Left cardiac atrium (tissue), 4 donors: Measurements from ENCODE around the gene HNF1A. TPM values are rescaled to one million over a fixed set of nuclear protein-coding genes. Genes with fewer than 3 reads are reported as not detected.

ENCODE experiments used
- ATAC-seq, 2 donors: fragments of 200-7000 bp; cut with Tn5 transposase; one replicate each; pipeline ENCODE4 v1.9.1; 2020; ENCODE audit warnings: mild to moderate bottlenecking in 2 of 2, moderate library complexity in 2 of 2
- DNase-seq: peaks from one replicate; pipeline ENCODE4 v3.0.0-alpha.2; 2020
- intact Hi-C, 2 donors: fragments of 100-400 bp; cut with DNase I; formaldehyde crosslinking; loops; one replicate each; pipeline versions ENCODE4 v1.14.1 to v1.15.1; 2022 to 2023
- total RNA-seq, 2 donors: library from RNA; stranded (reverse); fragmentation: NEBNext Ultra II Directional; extraction: Animal tissue kit (Norgen Biotek cat#: 25700); gene quantifications; one replicate each; pipeline ENCODE4 v1.2.1, GENCODE V29; 2021
- donor health status: DM: no; HTN: yes; CAD: no.
- donor health status: DM: no; HTN: yes; CAD: no; lungs with severe emphysema.
- donor health status: DM: yes; HTN: yes; CAD: no.
- donor health status: Dilated cardiomyopathy.

HNF1A gene
- total RNA-seq, 2 donors from 2014 or later, result not detected

DNA sequence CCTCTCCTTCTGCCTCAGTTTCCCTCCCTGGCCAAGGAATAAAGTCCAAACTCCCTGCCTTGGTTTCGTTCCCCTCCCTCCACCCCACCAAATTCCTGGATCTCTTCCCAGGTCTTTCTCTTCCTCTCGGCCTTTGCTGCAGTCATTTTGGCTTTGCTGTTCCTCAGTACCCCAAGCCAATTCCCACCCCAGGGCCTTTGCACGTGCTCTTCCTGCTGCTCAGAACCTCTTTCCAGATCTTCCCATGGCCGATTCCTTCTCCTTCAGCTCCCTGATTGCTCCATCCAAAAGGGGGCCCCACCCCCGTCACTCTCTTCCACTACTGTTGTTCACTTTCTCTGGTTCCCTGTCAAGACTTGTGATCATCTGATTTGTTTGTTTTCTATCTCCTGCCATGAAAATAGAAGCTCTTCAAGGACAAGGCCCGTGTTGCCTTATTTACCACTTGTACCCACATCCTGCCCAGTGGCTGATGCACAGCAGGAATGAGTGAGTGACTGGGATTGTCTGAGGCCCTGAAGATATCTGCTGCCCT lies 3.1 kb downstream of the HNF1A start:
- intact Hi-C loops, result no loop called here
- no peak for DNase-seq

DNA sequence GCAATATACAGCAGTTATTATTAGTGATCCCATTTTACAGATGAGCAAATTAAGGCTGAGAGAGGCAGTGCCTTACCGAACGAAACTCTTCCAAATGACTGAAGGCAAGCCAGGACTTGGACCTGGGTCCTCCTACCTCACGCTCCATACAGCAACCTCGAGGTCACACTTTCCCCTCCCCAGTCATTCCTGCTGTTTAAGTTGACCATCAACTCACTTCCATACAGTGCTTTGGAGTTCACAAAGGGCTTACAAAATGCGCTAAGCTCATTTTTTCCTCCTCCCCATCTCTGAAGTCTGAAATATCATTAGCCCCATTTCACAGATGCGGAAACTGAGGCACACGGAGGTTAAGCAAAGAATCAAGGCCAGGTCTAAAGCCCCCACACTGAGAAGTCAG lies 4.3 kb downstream of the HNF1A start:
- no peak for DNase-seq
- intact Hi-C loops, result no loop called here
- no peak for ATAC-seq

More for the DNA sequence above, 3.1 kb downstream of the HNF1A start:
- no peak for ATAC-seq

DNA sequence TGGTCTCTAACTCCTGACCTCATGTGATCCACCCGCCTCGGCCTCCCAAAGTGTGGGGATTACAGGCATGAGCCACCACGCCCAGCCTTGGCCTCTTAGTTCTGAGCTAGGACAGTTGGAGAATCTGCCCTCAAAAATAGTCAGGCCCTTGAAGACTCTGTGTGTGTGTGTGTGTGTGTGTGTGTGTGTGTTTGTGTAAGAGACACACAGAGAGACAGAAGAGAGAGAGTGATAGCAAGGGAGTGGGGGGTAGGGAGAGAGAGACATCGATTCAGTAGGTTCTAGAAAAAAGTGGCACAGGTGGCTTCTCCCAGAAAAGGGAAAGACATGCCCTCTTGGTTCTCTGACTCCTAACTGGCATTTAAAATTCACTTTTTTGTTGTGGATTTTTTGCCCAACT lies 5.4 kb downstream of the HNF1A start:
- intact Hi-C loops, result no loop called here
- DNase-seq (no peak), ATAC-seq (no peak)

DNA sequence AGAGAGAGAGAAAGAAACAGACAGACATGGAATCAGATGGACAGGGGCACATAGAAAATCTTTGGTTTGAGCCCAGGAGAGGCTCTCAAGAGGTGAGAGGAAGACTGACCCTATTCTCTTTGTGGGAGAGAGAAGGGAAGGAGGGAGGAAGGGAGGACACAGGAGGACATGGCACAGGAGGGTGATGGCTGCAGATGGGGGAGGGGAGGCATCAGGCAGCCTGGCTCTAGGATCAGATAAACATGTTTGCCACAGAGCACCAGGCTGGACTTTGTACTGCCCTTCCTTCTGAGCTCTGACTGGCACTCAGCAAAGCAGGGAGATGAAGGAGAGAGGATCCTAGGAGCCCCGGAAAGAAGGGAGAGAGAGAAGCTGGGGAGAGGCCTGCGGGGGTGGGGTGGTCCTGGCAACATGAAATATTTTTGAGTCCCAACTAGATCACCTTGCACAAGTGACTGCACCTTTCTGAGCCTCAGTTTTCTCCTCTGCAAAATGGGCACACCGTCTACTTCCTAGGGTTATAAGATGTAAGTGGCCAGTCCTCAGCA lies 6.1 kb downstream of the HNF1A start:
- ATAC-seq, result no peak
- DNase-seq, result no peak
- intact Hi-C loops, result no loop called here

DNA sequence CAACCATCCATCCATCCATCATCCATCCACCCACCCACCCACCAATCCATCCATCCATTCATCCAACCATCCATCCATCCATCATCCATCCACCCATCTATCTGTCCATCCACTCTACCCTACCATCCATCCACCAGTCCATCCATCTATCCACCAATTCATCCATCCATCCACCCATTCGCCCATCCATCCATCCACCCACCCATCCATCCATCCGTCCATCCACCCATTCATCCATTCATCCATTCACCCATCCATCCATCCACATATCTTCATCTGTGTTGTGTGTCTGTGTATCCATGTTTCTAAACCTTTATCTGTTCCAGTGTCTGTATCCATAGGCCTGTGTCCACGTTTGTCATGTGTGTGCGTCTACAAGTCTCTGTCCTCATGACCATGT lies 9.9 kb downstream of the HNF1A start:
- no peak for ATAC-seq
- intact Hi-C loops, result no loop called here
- DNase-seq, result no peak

DNA sequence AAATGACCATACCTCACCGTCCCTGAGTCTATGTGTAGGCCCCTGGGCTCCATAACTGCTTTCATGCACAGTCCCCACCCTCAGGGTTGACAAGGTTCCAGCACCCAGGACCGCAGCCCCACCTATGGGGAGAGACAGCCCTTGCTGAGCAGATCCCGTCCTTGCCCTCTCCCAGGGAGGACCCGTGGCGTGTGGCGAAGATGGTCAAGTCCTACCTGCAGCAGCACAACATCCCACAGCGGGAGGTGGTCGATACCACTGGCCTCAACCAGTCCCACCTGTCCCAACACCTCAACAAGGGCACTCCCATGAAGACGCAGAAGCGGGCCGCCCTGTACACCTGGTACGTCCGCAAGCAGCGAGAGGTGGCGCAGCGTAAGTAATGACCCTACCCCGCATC lies 10.3 kb downstream of the HNF1A start:
- ATAC-seq, result no peak
- DNase-seq, result no peak
- intact Hi-C loops, result no loop called here

DNA sequence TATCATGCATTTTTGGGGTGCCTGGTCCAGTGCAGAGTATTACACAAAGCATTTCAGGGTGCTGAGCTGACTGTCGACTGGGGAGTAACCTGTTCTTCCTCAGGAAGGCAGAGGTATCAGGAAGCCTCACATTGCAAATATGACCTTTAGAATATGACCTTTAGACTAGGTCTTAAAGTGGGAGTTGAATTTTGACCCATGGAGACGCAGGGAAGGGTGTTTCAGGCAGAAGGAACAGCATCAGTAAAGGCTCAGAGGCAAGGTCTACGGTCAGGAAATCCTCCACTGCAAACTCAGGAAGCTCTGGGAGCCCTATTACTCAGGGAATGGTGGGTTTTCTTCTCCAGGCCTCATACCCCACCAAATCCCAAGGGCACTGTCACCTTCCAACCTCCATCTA lies 11.3 kb downstream of the HNF1A start:
- DNase-seq (no peak), ATAC-seq (no peak)
- intact Hi-C loops, result no loop called here

DNA sequence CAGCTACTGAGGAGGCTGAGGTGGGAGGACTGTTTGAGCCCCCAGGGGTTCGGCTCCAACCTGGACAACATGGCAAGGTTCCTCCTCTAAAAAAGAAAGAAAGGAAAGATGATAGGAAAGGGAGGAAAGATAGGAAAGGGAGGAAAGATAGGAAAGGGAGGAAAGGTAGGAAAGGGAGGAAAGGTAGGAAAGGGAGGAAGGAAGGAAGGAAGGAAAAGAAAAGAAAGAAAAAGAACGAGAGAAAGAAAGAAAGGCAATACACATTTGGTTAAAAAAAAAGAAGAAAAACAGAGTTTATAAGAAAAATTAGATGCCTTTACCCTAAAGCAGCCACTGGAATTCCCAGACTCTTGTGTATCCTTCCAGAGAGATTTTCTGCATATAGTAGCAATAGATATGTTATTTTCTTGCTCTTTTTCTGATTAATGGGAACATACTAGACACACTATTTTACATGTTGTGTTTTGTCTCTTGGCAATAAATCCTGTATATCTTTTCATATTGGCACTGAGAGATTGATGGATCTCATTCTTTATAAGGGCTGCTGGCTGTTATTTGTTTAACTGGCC lies 12.2 kb downstream of the HNF1A start:
- no peak for ATAC-seq
- DNase-seq, result no peak
- intact Hi-C loops, result no loop called here

DNA sequence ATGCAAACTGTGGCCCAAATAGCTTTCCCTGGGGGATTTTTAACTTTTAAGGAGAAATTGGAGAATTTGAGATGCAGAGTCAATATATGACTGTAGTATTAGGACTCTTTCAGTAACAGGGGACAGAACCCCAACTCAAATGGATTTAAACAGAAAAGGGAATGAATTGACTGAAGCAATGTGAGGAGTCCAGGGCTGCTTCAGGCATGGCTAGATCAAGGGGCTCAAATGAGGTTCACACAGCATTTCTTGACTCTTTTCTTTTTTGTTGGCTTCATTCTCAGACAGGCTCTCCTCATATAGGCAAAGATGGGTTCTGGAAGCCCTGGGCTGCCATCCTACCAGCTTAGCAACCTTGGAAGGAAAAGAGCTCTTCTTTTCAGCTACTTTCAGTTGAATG lies 13.6 kb downstream of the HNF1A start:
- no peak for ATAC-seq
- intact Hi-C loops, result no loop called here
- no peak for DNase-seq

DNA sequence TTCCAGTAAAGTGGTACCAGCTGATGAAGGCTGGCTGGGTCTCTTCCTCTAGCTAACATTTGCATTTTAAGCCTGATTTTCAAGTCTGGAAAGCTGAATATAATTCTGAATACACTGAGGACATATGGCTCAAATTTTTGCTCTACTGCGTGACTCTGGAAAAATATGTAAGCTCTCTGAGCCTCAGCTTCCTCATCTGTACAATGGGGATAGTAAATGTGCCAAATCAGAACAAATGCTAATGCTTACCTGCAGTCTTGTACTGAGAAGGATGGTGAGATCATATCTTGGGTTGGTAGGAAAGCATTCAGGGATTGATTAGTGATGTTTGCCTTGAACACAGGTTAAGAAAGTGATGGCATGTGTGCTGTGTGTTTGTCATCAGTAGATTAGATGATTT lies 14.6 kb downstream of the HNF1A start:
- ATAC-seq, result no peak
- intact Hi-C loops, result no loop called here
- DNase-seq, result no peak

DNA sequence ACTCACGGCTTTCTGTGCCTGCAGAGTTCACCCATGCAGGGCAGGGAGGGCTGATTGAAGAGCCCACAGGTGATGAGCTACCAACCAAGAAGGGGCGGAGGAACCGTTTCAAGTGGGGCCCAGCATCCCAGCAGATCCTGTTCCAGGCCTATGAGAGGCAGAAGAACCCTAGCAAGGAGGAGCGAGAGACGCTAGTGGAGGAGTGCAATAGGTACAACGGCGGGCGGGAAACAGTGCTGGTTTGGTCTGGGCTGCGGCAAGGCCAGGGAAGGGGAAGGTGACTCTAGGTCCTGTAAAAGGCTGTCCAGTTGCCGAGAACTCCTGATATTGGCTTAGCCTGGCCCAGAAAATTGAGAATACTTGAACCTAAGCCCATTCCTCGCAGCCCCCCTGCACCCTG lies 15.2 kb downstream of the HNF1A start:
- DNase-seq (no peak), ATAC-seq (no peak)
- intact Hi-C loops, result no loop called here

DNA sequence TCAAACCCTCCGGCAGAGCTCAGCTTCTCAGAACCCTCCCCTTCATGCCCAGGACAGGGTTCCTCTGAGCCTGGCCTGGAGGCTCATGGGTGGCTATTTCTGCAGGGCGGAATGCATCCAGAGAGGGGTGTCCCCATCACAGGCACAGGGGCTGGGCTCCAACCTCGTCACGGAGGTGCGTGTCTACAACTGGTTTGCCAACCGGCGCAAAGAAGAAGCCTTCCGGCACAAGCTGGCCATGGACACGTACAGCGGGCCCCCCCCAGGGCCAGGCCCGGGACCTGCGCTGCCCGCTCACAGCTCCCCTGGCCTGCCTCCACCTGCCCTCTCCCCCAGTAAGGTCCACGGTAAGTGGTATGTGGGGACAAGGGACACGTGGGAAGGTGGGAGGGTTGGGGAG lies 15.7 kb downstream of the HNF1A start:
- intact Hi-C loops, result no loop called here
- ATAC-seq (no peak), DNase-seq (no peak)

DNA sequence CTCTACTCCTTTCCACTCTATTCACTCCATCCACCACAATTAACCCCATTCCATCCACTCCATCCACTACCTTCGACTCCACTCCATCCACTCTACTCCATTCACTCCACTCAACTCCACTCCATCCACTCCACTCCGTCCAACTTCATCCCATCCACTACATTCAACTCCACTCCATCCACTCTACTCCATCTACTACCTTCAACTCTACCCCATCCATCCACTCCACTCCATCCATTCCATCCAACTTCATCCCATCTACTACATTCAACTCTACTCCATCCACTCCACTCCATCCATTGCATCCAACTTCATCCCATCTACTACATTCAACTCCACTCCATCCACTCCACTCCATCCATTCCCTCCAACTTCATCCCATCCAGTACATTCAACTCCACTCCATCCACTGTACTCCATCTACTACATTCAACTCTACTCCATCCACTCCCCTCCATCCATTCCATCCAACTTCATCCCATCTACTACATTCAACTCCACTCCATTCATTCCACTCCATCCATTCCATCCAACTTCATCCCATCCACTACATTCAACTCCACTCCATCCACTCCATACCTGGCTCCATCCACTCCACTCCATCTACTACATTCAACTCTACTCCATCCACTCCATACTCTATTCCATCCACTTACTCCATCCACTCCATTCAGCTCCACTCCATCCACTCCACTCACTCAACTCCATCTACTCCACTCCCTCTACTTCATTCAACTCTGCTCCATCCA lies 16.4 kb downstream of the HNF1A start:
- intact Hi-C loops, result no loop called here
- DNase-seq (no peak), ATAC-seq (no peak)

DNA sequence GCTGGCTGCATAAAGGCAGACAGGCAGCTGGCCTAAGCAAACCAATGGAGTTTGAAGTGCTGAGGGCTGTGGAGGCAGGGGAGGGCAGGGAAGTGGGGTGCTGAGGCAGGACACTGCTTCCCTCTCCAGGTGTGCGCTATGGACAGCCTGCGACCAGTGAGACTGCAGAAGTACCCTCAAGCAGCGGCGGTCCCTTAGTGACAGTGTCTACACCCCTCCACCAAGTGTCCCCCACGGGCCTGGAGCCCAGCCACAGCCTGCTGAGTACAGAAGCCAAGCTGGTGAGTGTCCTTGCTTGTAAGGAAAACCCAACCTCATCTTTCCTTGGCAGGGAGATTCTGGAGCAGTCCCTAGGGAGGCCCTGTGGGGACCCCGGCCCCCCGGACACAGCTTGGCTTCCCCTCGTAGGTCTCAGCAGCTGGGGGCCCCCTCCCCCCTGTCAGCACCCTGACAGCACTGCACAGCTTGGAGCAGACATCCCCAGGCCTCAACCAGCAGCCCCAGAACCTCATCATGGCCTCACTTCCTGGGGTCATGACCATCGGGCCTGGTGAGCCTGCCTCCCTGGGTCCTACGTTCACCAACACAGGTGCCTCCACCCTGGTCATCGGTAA lies 17.9 kb downstream of the HNF1A start:
- intact Hi-C loops, result no loop called here
- no peak for ATAC-seq
- no peak for DNase-seq

DNA sequence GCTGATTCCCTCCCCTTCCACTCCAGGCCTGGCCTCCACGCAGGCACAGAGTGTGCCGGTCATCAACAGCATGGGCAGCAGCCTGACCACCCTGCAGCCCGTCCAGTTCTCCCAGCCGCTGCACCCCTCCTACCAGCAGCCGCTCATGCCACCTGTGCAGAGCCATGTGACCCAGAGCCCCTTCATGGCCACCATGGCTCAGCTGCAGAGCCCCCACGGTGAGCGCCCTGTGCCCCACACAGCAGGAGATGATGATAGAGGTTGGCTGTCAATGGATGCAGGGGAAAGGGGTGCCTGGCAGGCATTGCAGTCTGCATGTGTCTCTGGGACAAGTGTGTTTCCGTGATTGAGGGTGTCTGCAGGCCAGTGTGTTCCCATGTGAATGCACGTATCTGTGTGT lies 19.1 kb downstream of the HNF1A start:
- no peak for DNase-seq
- ATAC-seq, result no peak
- intact Hi-C loops, result no loop called here

DNA sequence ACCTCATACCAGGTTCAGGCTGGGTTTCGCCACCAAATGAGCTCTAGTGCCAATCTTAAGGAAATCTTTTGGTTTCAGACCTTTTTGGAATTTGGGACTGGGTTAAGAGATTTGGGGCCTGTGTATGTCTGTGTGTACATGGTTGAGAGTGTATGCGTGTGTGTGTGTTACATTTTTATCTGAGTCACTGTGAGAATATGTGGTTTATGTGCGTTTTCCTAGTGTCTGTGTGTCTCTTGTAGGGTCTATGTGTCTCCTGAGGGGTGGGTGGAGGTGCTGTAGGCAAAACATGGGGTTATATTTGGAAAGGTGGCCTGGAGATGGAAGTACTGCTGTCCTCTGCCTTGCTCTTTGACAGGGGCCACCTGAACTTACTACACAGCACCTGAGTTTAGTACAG lies 20.1 kb downstream of the HNF1A start:
- no peak for DNase-seq
- ATAC-seq, result no peak
- intact Hi-C loops, result no loop called here

DNA sequence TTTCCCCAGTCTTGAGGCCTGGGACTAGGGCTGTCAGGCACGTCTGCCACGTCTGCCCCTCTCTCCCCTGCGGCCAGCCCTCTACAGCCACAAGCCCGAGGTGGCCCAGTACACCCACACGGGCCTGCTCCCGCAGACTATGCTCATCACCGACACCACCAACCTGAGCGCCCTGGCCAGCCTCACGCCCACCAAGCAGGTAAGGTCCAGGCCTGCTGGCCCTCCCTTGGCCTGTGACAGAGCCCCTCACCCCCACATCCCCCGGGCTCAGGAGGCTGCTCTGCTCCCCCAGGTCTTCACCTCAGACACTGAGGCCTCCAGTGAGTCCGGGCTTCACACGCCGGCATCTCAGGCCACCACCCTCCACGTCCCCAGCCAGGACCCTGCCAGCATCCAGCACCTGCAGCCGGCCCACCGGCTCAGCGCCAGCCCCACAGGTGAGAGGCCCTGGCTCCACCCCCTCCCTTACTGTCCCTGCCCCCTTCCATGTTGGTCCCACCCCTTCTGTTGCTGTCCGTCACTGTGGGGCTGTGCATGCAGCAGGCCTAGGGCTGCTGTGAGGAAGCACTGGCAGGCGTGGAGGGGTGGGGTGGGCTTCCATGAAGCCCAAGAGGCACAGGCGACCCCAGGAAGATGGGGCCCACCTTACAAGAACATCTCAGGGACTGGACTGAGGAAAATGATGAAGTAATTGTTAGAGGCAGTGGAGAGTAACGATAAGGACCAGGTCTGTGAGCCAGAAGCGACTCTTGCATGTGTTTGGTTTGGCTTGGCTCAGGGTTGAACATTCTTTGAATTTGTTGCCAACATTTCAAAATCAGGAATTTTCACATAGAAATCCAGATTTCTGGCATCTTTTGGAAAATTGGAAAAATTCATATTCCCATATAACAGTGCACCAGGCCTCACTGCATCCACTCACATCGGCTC lies 21.1 kb downstream of the HNF1A start:
- intact Hi-C loops, result no loop called here
- peak; percentile 46 to 49 for ATAC-seq
- no peak for DNase-seq

DNA sequence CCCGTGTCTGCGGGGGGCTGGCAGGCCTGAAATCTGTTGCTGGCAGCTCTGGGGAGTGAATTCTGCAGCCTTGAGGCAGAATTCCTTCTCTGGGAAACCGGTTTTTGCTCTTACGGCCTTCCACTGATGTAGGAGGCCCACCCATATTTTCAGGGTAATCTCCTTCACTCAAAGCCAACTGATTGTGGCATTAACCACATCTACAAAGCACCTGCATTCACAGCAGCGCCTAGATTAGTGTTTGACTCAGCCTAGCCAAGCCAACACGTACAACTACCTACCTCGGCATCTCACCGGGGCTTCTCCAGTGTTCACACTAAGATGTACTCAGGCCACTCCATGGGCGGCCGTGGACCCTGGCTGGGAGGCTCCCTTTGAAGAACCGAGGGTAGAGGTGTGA lies 22.2 kb downstream of the HNF1A start:
- intact Hi-C loops, result no loop called here
- ATAC-seq, result no peak
- no peak for DNase-seq

DNA sequence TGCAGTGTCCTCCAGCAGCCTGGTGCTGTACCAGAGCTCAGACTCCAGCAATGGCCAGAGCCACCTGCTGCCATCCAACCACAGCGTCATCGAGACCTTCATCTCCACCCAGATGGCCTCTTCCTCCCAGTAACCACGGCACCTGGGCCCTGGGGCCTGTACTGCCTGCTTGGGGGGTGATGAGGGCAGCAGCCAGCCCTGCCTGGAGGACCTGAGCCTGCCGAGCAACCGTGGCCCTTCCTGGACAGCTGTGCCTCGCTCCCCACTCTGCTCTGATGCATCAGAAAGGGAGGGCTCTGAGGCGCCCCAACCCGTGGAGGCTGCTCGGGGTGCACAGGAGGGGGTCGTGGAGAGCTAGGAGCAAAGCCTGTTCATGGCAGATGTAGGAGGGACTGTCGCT lies 22.7 kb downstream of the HNF1A start:
- intact Hi-C loops, result no loop called here
- DNase-seq (no peak), ATAC-seq (no peak)
